Heart right ventricle (tissue), 16 donors: Measurements from ENCODE around the gene OGDH. TPM values are rescaled to one million over a fixed set of nuclear protein-coding genes. Genes with fewer than 3 reads are reported as not detected.

Source experiments
- ATAC-seq, 8 donors: fragments of 200-7000 bp; cut with Tn5 transposase; one replicate each; pipeline ENCODE4 v1.9.1; 2020; ENCODE audit warnings: mild to moderate bottlenecking in 8 of 8, moderate library complexity in 8 of 8, moderate number of reproducible peaks in 1 of 8
- DNase-seq, 2 donors: peaks; one replicate each; pipeline ENCODE4 v3.0.0-alpha.2; 2020
- H3K27ac ChIP-seq, 10 donors: fragments of 200-600 bp; sonication (generic) in 2 of 10; one replicate each; pipeline versions ENCODE4 v1.5.0 to v1.8.0; 2020 to 2022; ENCODE audit warnings: mild to moderate bottlenecking in 3 of 10
- H3K27me3 ChIP-seq, 7 donors: fragments of 200-600 bp; one replicate each; pipeline ENCODE4 v1.8.0; 2021 to 2022; ENCODE audit warnings: mild to moderate bottlenecking in 2 of 7
- H3K36me3 ChIP-seq, 9 donors: fragments of 200-600 bp; sonication (generic) in 1 of 9; one replicate each; pipeline versions ENCODE4 v1.5.0 to v1.8.0; 2020 to 2022; ENCODE audit warnings: mild to moderate bottlenecking in 2 of 9
- H3K4me1 ChIP-seq, 9 donors: fragments of 200-600 bp; sonication (generic) in 1 of 9; one replicate each; pipeline versions ENCODE4 v1.5.0 to v1.8.0; 2020 to 2022; ENCODE audit warnings: mild to moderate bottlenecking in 4 of 9
- H3K4me3 ChIP-seq, 10 donors: fragments of 200-600 bp; sonication (generic) in 2 of 10; one replicate each; pipeline versions ENCODE4 v1.5.0 to v1.8.0; 2020 to 2022; ENCODE audit warnings: mild to moderate bottlenecking in 7 of 10, moderate library complexity in 2 of 10
- H3K9me3 ChIP-seq, 11 donors: fragments of 200-600 bp in 10 of 11; sonication (generic) in 2 of 11; one replicate each; pipeline versions ENCODE4 v1.5.0 to v1.8.0; 2013 to 2022; ENCODE audit warnings: mild to moderate bottlenecking in 2 of 11, control low read depth in 1 of 11, moderate library complexity in 1 of 11
- WGBS, 2 donors: extraction: QIAGEN DNeasy Blood & Tissue Kit; methylation state at CpG; one replicate each; pipeline ENCODE4 v1.1.7; 2013; ENCODE audit warnings: inconsistent platforms in 1 of 2; 5-methylcytosine and 5-hydroxymethylcytosine counted together
- intact Hi-C, 10 donors: fragments of 100-400 bp; cut with DNase I; formaldehyde crosslinking; loops; one replicate each; pipeline versions ENCODE4 v1.11.1 to v1.14.2; 2022
- polyA plus RNA-seq, 2 donors: library from polyadenylated mRNA; stranded (reverse); fragments of 200-250 nt; gene quantifications; one replicate each; pipeline ENCODE4 v1.2.3, GENCODE V29; 2013
- total RNA-seq, 10 donors: library from RNA; stranded (reverse); fragmentation: NEBNext Ultra II Directional in 3 of 10; extraction: Animal tissue kit (Norgen Biotek cat#: 25700) in 3 of 10; gene quantifications; one replicate each; pipeline versions ENCODE4 v1.2.1 to v1.2.4, GENCODE V29; 2021 to 2023
- TF ChIP-seq, protein P1 (sequence below), 9 donors: fragments of 200-600 bp; sonication (generic) in 2 of 9; IDR thresholded peaks; one replicate each; pipeline versions ENCODE4 v1.5.0 to v1.8.0; 2021 to 2022; ENCODE audit warnings: antibody characterized with exemption in 9 of 9, mild to moderate bottlenecking in 5 of 9, moderate library complexity in 1 of 9
- donor health status: Arrhythmogenic right ventricular cardiomyopathy.
- donor health status: ischemic (EF 13 %, LVEDD 7.1; RV severe dilation, severe dysfunction).
- donor health status: healthy with polysubstance abuse.
- donor health status: DM: no; HTN: yes; CAD: no.
- donor health status: DM: no; HTN: no; CAD: no.
- donor health status: ischemic (EF 25% LVEDD 6.9; RV normal size, moderate dysfunction).
- donor health status: ischemic (EF 25% LVEDD 5.7; RV mildly dilated, moderate dysfunction).
- donor health status: healthy.
- donor health status: DM: yes; HTN: yes; CAD: no.
- donor health status: Ischemic cardiomyopathy.
- donor health status: ischemic (EF 35%, LVEDD 5.7; RV mildly dilated, moderate dysfunction).
- donor health status: nonischemic (EF 11% LVEDD 7.7; RV severe dilation, severe dysfunction).
- donor health status: DM: yes; HTN: yes; CAD: no.
- donor health status: PGD.
- donor health status: ischemic (EF 29% LVEDD 5.4; RV normal size, mild dysfunction).
- donor health status: nonischemic (EF 23%, LVEDD 6.1; RV moderate dilation, normal function).

OGDH gene
- total and polyA plus RNA-seq, 12 donors, result 202 to 724 (median 672) TPM

DNA sequence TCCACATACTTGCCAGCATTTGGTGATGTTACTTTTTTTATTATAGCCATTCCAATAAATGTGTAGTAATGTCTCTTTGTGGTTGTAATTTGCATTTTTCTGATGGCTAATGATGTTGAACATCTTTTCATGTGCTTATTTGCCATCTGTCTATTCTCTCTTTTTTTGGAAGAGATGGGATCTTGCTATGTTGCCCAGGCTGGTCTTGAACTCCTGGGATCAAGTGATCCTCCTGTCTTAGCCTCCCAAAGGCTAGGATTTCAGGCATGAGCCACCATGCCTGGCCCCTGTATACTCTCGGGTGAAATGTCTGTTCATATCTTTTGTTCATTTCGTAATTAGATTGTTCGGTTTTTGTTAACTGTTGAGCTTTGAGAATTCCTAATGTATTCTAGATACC lies 3.4 kb downstream of the OGDH start:
- H3K4me3 ChIP-seq, result no peak overlapping the region
- peaks cover 2 to 60% (median 46%) of the 10 kb centered on the region in 9 donors for H3K4me1 ChIP-seq
- no peak for DNase-seq
- 82 to 83% methylated on average over 3 of the region's 3 CpGs for WGBS, 2 donors
- no peaks in the 10 kb centered on the region for H3K27me3 ChIP-seq
- H3K9me3 ChIP-seq, result no peaks in the 10 kb centered on the region
- H3K27ac ChIP-seq, result peak overlapping the region in 2 of 10 donors; percentile 21 to 97
- no peak for ATAC-seq
- H3K36me3 ChIP-seq, result peaks cover 0 to 5% (median 0%) of the 10 kb centered on the region in 9 donors
- intact Hi-C loops, result loop anchor here in 2 of 10 donors (5.0 to 10.0 kb wide), 2 partner anchors 85 to 237 kb away; partner anchors contain the start of gene H2AZ2 (in 2 of the 2)
- TF ChIP-seq, protein P1, sequence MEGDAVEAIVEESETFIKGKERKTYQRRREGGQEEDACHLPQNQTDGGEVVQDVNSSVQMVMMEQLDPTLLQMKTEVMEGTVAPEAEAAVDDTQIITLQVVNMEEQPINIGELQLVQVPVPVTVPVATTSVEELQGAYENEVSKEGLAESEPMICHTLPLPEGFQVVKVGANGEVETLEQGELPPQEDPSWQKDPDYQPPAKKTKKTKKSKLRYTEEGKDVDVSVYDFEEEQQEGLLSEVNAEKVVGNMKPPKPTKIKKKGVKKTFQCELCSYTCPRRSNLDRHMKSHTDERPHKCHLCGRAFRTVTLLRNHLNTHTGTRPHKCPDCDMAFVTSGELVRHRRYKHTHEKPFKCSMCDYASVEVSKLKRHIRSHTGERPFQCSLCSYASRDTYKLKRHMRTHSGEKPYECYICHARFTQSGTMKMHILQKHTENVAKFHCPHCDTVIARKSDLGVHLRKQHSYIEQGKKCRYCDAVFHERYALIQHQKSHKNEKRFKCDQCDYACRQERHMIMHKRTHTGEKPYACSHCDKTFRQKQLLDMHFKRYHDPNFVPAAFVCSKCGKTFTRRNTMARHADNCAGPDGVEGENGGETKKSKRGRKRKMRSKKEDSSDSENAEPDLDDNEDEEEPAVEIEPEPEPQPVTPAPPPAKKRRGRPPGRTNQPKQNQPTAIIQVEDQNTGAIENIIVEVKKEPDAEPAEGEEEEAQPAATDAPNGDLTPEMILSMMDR (IDR thresholded peaks at IDR 0.05), result no peak

DNA sequence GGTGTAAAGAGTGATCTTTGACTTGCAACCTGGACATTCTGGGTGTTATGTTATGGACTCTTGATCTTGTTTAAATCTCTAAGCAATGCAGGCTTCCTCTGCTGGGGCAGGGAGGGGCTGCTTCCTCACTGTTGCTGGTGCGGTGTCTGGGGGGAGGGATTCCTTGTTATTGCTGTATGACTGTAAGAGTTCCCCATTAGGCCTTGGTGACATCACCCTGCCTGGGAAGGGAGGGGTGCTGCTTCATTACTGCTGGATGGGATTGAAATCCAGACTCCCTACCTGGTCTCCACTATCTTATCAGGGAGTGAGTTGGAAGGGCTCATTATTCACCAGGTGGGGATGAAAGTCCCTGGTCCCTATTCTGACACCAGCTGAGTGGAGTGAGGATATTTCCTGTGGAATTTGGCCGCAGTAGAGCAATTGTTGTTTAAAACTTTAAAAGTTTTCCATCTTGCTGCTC lies 8.8 kb downstream of the OGDH start:
- 56 to 57% methylated on average over 2 of the region's 2 CpGs for WGBS, 2 donors
- Histone ChIP-seq H3K27ac (peak overlapping the region in 7 of 10 donors; percentile 15 to 78 (median 49)), H3K4me1 (peaks cover 4 to 80% (median 60%) of the 10 kb centered on the region in 9 donors), H3K27me3 (no peaks in the 10 kb centered on the region), H3K36me3 (peaks cover 0 to 10% (median 0%) of the 10 kb centered on the region in 9 donors), H3K4me3 (no peak overlapping the region), H3K9me3 (no peaks in the 10 kb centered on the region)
- TF ChIP-seq, protein P1 (IDR thresholded peaks at IDR 0.05), result no peak
- intact Hi-C loops, result no loop called here
- DNase-seq, result peak in 1 of 2 donors; percentile 53
- peak; percentile 26 to 82 (median 60) for ATAC-seq

DNA sequence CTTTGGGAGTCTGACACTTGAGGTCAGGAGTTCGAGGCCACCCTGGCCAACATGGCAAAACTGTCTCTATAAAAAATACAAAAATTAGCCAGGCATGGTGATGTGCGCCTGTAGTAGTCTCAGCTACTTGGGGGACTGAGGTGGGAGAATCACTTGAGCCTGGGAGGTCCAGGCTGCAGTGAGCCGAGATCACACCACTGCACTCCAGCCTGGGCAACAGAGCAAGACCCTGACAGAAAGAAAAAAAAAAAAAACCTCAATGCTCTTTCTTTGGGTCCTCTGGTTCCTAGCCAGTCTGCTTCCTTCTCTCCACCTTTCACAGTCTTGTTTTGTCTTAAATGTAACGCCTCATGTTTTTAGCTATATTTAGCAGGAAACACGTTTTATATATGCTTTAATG lies 9.4 kb downstream of the OGDH start:
- H3K4me1 ChIP-seq, result peaks cover 4 to 86% (median 61%) of the 10 kb centered on the region in 9 donors
- no peak overlapping the region for H3K4me3 ChIP-seq
- H3K27ac ChIP-seq, result peak overlapping the region in 7 of 10 donors; percentile 15 to 78 (median 49)
- TF ChIP-seq, protein P1 (IDR thresholded peaks at IDR 0.05), result no peak
- DNase-seq (no peak), ATAC-seq (no peak)
- 79 to 82% methylated on average over 5 of the region's 5 CpGs for WGBS, 2 donors
- H3K27me3 ChIP-seq, result no peaks in the 10 kb centered on the region
- no peaks in the 10 kb centered on the region for H3K9me3 ChIP-seq
- peaks cover 0 to 10% (median 0%) of the 10 kb centered on the region in 9 donors for H3K36me3 ChIP-seq
- intact Hi-C loops, result no loop called here

DNA sequence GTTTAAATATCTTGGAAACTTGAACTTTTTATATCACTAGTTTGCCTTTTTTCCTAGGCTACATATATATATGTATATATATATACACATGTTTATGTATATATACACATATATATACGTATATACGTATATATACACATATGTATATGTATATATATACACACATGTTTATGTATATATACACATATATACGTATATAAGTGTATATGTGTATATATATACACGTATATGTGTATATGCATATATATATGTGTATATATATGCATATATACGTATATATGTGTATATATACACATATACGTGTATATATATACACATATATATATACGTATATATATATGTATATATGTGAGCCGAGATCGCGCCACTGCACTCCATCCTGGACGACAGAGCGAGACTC lies 10.1 kb downstream of the OGDH start:
- no peak overlapping the region for H3K4me3 ChIP-seq
- no peaks in the 10 kb centered on the region for H3K9me3 ChIP-seq
- peaks cover 0 to 10% (median 0%) of the 10 kb centered on the region in 9 donors for H3K36me3 ChIP-seq
- ATAC-seq (no peak), DNase-seq (no peak)
- no peaks in the 10 kb centered on the region for H3K27me3 ChIP-seq
- peaks cover 4 to 93% (median 67%) of the 10 kb centered on the region in 9 donors for H3K4me1 ChIP-seq
- intact Hi-C loops, result no loop called here
- TF ChIP-seq, protein P1 (IDR thresholded peaks at IDR 0.05), result no peak
- no peak overlapping the region for H3K27ac ChIP-seq
- WGBS, 2 donors, result 88 to 89% methylated on average over 12 of the region's 12 CpGs
